SK-N-SH (cell line): ENCODE data around the gene SLC2A2.

Experiments used
- CTCF ChIP-seq: fragments of 200-600 bp; sonication (generic); IDR thresholded peaks from 2 replicates; pipeline ENCODE4 v1.6.1; 2017; ENCODE audit warnings: antibody characterized with exemption, mild to moderate bottlenecking, moderate library complexity
- GABPA ChIP-seq: IDR thresholded peaks from 2 replicates; pipeline ENCODE4 v1.4.0; 2012; ENCODE audit warnings: low read depth, mild to moderate bottlenecking
- NRF1 ChIP-seq: IDR thresholded peaks from 2 replicates; pipeline ENCODE4 v1.6.1; 2012; ENCODE audit warnings: low read depth, mild to moderate bottlenecking, low read length
- RAD21 ChIP-seq: IDR thresholded peaks from 2 replicates; pipeline ENCODE4 v1.6.1; 2012; ENCODE audit warnings: mild to moderate bottlenecking, low read length
- REST ChIP-seq: IDR thresholded peaks from 2 replicates; pipeline ENCODE4 v1.6.1; 2012; ENCODE audit warnings: mild to moderate bottlenecking, low read depth, low read length, moderate library complexity
- RFX5 ChIP-seq: IDR thresholded peaks from 2 replicates; pipeline ENCODE4 v1.6.1; 2012; ENCODE audit warnings: mild to moderate bottlenecking, improper control_type of control experiment, low read length

- no peak for TF ChIP-seq CTCF
- no peak for TF ChIP-seq RAD21
- TF ChIP-seq RFX5, result no peak
- no peak for TF ChIP-seq NRF1
- no peak for TF ChIP-seq REST
- TF ChIP-seq GABPA, result no peak
Measured at GRCh38 chr3:171005648-171006047, 20.9 kb downstream of the SLC2A2 start.
